HAP-1 (cell line): Measurements from ENCODE around the gene SPINK9.

ENCODE experiments used
- DNase-seq, 2 experiments: peaks; one replicate each; pipeline ENCODE4 v3.0.0-alpha.2; 2016 to 2020; ENCODE audit warnings: low spot score in 2 of 2
- H3K27me3 ChIP-seq: fragments of 250-450 bp; sonication (Bioruptor Pico); 2 replicates; pipeline ENCODE4 v1.5.1; 2020; ENCODE audit warnings: low read depth, mild to moderate bottlenecking, moderate library complexity
- H3K36me3 ChIP-seq: fragments of 250-450 bp; sonication (Bioruptor Pico); replicated peaks from 2 replicates; pipeline ENCODE4 v1.5.1; 2020; ENCODE audit warnings: mild to moderate bottlenecking
- H3K4me1 ChIP-seq: fragments of 250-450 bp; sonication (Bioruptor Pico); 2 replicates; pipeline ENCODE4 v1.5.1; 2020; ENCODE audit warnings: mild to moderate bottlenecking
- H3K4me3 ChIP-seq: fragments of 250-450 bp; sonication (Bioruptor Pico); 2 replicates; pipeline ENCODE4 v1.5.1; 2020; ENCODE audit warnings: mild to moderate bottlenecking, moderate library complexity
- H3K9me3 ChIP-seq: fragments of 250-450 bp; sonication (Bioruptor Pico); 2 replicates; pipeline ENCODE4 v1.5.1; 2020; ENCODE audit warnings: mild to moderate bottlenecking, moderate library complexity
- in situ Hi-C: fragments of 300-500 bp; cut with MboI; formaldehyde crosslinking; loops from 3 replicates; pipeline ENCODE4 v1.14.3; 2020; ENCODE audit warnings: low sequenced_read_pairs, inconsistent platforms, mixed read lengths

SPINK9 gene

GRCh38 chr5:148379340-148379739 lies 44.0 kb downstream of the SPINK9 start:
- DNase-seq = no peak
- H3K4me3 ChIP-seq = no peak overlapping the region
- no peaks in the 10 kb centered on the region for H3K36me3 ChIP-seq
- H3K27me3 ChIP-seq = no peaks in the 10 kb centered on the region
- no peaks in the 10 kb centered on the region for H3K9me3 ChIP-seq
- in situ Hi-C loops = no loop called here
- peaks cover 22% of the 10 kb centered on the region for H3K4me1 ChIP-seq

- no peak for DNase-seq
- no peaks in the 10 kb centered on the region for H3K9me3 ChIP-seq
- H3K4me3 ChIP-seq = no peak overlapping the region
- H3K36me3 ChIP-seq = no peaks in the 10 kb centered on the region; the same call in 1 of the 2 replicates
- in situ Hi-C loops = no loop called here
- no peaks in the 10 kb centered on the region for H3K27me3 ChIP-seq
- H3K4me1 ChIP-seq = peaks cover 19% of the 10 kb centered on the region
Measured at GRCh38 chr5:148381906-148382305, 46.5 kb downstream of the SPINK9 start.

GRCh38 chr5:148382961-148383360 lies 47.6 kb downstream of the SPINK9 start:
- no peak for DNase-seq
- Histone ChIP-seq H3K36me3 (no peaks in the 10 kb centered on the region; the same call in 1 of the 2 replicates), H3K9me3 (no peaks in the 10 kb centered on the region), H3K4me1 (peaks cover 19% of the 10 kb centered on the region), H3K4me3 (peak overlapping the region; percentile 84), H3K27me3 (no peaks in the 10 kb centered on the region)
- in situ Hi-C loops = no loop called here

GRCh38 chr5:148383564-148384379 lies 48.4 kb downstream of the SPINK9 start, which contains the start of gene FBXO38:
FBXO38 (plus strand) TSS chr5:148383958; CDS start chr5:148394777, 10,819 bp downstream.
- Histone ChIP-seq H3K4me1 (peaks cover 19% of the 10 kb centered on the region), H3K4me3 (peak within 1 kb of the TSS; percentile 84), H3K27me3 (no peaks in the 10 kb centered on the region), H3K9me3 (no peaks in the 10 kb centered on the region), H3K36me3 (no peaks in the 10 kb centered on the region; the same call in 1 of the 2 replicates)
- in situ Hi-C loops = no loop called here
- peak; percentile 93 to 95 for DNase-seq

GRCh38 chr5:148384380-148384737 lies 49.0 kb downstream of the SPINK9 start:
- Histone ChIP-seq H3K9me3 (no peaks in the 10 kb centered on the region), H3K4me1 (peaks cover 19% of the 10 kb centered on the region), H3K36me3 (no peaks in the 10 kb centered on the region; the same call in 1 of the 2 replicates), H3K4me3 (peak overlapping the region; percentile 84), H3K27me3 (no peaks in the 10 kb centered on the region)
- in situ Hi-C loops = no loop called here
- DNase-seq = no peak

- Histone ChIP-seq H3K36me3 (no peaks in the 10 kb centered on the region; the same call in 1 of the 2 replicates), H3K4me1 (peaks cover 16% of the 10 kb centered on the region), H3K27me3 (no peaks in the 10 kb centered on the region), H3K9me3 (no peaks in the 10 kb centered on the region), H3K4me3 (peak overlapping the region; percentile 84)
- in situ Hi-C loops = no loop called here
- DNase-seq = no peak
Measured at GRCh38 chr5:148385094-148385493, 49.7 kb downstream of the SPINK9 start.

GRCh38 chr5:148386041-148386440 lies 50.7 kb downstream of the SPINK9 start:
- no peaks in the 10 kb centered on the region for H3K27me3 ChIP-seq
- no peak overlapping the region for H3K4me3 ChIP-seq
- no peaks in the 10 kb centered on the region; the same call in 1 of the 2 replicates for H3K36me3 ChIP-seq
- no peak for DNase-seq
- peaks cover 10% of the 10 kb centered on the region for H3K4me1 ChIP-seq
- no peaks in the 10 kb centered on the region for H3K9me3 ChIP-seq
- in situ Hi-C loops = no loop called here

GRCh38 chr5:148387325-148387724 lies 52.0 kb downstream of the SPINK9 start:
- Histone ChIP-seq H3K36me3 (no peaks in the 10 kb centered on the region; the same call in 1 of the 2 replicates), H3K4me3 (no peak overlapping the region), H3K4me1 (peaks cover 10% of the 10 kb centered on the region), H3K9me3 (no peaks in the 10 kb centered on the region), H3K27me3 (no peaks in the 10 kb centered on the region)
- in situ Hi-C loops = no loop called here
- DNase-seq = no peak

- in situ Hi-C loops = no loop called here
- H3K4me3 ChIP-seq = no peak overlapping the region
Measured at GRCh38 chr5:148388696-148389095, 53.3 kb downstream of the SPINK9 start.

More at GRCh38 chr5:148388696-148389095, 53.3 kb downstream of the SPINK9 start:
- no peaks in the 10 kb centered on the region; the same call in 1 of the 2 replicates for H3K36me3 ChIP-seq
- no peaks in the 10 kb centered on the region for H3K27me3 ChIP-seq
- peaks cover 10% of the 10 kb centered on the region for H3K4me1 ChIP-seq
- H3K9me3 ChIP-seq = no peaks in the 10 kb centered on the region
- no peak for DNase-seq
